GM18858 (cell line): ENCODE results near the gene SLC41A3.
"Not testable (repeated sequence)": the region's sequence is repeated elsewhere in the genome, so short reads cannot be mapped to it uniquely, and the experiment has no call there.

Experiments
- ATAC-seq: cut with Tn5 transposase; IDR thresholded peaks from one replicate; pipeline ENCODE4 v1.9.1; 2021; ENCODE audit not compliant: unreplicated experiment

Gene SLC41A3

DNA sequence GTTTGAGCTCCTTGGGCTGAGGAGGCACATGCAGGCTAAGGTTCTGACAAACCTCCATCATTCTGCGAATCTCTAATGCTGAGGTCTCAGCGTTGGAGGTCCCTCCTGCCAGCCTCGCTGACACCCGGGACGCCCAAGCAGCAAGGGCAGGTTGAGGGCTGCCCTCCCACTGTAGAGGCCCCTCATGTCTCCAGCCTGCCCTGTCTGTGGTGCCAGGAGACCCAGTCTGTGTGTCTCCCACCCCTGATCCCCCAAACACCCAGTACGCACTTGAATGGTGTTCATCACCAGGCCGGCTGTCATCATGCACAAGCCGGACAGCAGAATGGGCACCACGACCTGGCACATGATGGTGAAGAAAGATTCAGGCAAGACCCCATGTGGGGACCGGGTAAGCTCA is 27.8 kb downstream of the SLC41A3 start:
- ATAC-seq, result no peak

DNA sequence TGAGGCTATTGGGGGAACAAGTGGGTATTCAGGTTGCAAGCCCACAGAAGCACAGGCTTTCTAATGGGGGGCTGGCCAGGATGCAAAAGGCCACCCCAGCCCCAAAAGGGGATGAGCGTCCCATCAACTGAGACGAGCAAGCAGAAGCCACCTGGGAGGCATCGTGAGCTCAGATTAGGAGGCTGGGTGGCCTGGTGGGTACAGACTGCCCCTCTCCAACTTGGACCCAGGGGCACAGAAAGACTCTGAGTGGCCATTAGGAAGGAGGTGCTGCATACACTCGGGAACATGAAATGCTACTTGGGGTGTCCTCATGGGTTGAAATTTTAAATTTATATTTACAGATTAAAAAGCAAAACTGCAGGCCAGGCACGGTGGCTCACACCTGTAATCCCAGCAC is 29.1 kb downstream of the SLC41A3 start:
- ATAC-seq, result no peak

- ATAC-seq, result no peak
These were observed 29.9 kb downstream of the SLC41A3 start for GRCh38 chr3:126053949-126054569.

GRCh38 chr3:126053513-126053912 is 30.4 kb downstream of the SLC41A3 start:
- no peak for ATAC-seq

- peak; percentile 47 for ATAC-seq
These were observed 31.5 kb downstream of the SLC41A3 start for GRCh38 chr3:126052196-126053058.

- no peak for ATAC-seq
These were observed 32.2 kb downstream of the SLC41A3 start for GRCh38 chr3:126051741-126052140.

- no peak for ATAC-seq
These were observed 32.7 kb downstream of the SLC41A3 start for GRCh38 chr3:126051234-126051633.

- ATAC-seq, result no peak
These were observed 33.3 kb downstream of the SLC41A3 start for GRCh38 chr3:126050626-126051025.

DNA sequence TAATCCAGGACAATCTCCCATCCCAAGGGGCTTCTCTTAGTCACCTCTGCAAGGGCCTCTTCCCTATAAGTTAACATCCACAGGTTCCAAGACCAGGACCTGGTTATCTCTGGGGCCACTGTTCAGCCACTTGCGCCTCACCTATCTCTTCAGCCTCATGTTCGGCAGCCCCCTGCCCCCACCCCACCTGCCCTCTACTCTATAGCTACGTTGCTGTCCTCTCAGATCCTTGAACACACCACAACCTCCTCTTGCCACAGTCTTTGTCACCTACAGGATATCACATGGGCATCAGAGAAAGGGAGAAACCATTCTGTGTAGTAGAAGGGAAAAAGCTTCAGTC is 33.9 kb downstream of the SLC41A3 start:
- no peak for ATAC-seq

DNA sequence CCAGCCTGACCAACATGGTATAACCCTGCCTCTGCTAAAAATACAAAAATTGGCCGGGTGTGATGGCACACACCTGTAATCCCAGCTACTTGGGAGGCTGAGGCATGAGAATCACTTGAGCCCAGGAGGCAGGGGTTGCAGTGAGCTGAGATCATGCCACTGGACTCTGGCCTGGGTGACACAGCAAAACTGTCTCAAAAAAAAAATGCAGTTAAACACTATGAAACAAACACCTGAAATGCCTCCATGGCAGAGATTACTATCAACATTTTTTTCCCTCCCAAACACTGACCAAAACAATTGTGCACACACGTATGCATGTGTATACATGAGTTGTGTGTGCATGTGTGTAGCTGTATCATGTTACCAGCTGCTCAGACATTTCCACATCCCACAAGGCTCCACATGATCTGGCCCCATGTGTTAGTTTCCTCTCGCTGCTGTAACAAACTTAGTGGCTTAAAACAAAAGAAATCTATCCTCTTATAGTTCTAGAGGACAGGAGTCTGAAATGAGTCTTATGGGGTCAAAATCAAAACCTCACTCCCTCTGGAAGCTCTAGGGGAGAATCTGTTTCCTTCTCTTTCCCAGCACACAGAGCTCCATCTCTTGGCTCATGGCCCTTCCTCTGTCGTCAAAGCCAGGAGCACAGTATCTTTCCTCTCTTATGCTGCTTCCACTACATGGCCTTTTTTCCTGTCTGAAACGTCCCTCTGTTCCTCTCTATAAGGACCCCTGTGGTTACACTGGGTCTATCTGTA is 34.5 kb downstream of the SLC41A3 start:
- ATAC-seq, result no peak

GRCh38 chr3:126040386-126040785 is 43.5 kb downstream of the SLC41A3 start:
- no peak for ATAC-seq

GRCh38 chr3:126039870-126040269 is 44.1 kb downstream of the SLC41A3 start:
- ATAC-seq, result no peak

DNA sequence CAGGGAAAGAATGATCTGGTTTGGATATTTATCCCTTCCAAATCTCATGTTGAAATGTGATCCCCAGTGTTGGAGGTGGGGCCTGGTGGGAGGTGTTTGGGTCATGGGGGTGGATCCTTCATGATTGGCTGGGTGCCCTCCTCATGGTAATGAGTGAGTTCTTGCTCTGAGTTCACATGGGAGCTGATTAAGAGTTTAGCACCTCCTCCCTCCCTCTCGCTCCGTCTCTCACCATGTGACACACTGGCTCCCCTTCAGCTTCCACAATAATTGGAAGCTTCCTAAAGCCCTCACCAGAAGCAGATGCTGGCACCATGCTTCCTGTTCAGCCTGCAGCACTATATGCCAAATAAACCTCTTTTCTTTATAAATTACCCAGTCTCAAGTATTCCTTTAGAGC is 45.1 kb downstream of the SLC41A3 start:
- ATAC-seq, result not testable (repeated sequence)

- ATAC-seq, result no peak
These were observed 47.8 kb downstream of the SLC41A3 start for GRCh38 chr3:126036056-126036549.

DNA sequence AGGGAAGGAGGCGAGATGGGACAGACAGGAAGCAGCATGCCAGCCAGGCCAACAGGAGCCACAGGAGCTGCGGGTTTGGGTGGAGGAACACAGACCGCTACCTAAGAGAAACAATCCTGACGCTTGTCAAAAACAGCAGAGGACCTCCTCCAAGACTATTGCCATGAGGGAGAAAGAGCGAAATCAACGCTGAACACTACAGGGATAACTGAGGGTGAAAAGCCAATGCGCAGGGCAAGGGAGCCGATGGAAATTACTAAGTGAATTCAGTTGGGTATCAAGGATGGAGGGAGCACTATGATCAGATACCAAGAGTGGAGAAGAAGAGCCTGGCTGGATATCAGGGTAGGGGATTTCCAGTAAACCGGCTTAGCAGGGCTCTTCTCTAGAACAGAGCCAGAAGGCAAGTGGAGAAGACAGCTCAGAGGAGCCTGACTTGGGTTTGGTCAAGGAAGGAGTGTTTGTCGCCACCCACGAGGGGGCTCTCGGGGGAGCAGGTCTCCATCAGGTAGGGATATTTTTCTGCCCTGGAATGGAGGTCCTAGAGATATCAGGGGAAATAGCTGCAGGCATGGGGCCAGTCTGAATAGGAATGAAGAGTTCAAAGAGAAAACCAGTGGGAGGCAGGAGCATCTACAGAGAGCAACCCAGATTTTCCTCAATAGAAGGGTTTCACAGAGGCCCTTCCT is 48.4 kb downstream of the SLC41A3 start:
- no peak for ATAC-seq

DNA sequence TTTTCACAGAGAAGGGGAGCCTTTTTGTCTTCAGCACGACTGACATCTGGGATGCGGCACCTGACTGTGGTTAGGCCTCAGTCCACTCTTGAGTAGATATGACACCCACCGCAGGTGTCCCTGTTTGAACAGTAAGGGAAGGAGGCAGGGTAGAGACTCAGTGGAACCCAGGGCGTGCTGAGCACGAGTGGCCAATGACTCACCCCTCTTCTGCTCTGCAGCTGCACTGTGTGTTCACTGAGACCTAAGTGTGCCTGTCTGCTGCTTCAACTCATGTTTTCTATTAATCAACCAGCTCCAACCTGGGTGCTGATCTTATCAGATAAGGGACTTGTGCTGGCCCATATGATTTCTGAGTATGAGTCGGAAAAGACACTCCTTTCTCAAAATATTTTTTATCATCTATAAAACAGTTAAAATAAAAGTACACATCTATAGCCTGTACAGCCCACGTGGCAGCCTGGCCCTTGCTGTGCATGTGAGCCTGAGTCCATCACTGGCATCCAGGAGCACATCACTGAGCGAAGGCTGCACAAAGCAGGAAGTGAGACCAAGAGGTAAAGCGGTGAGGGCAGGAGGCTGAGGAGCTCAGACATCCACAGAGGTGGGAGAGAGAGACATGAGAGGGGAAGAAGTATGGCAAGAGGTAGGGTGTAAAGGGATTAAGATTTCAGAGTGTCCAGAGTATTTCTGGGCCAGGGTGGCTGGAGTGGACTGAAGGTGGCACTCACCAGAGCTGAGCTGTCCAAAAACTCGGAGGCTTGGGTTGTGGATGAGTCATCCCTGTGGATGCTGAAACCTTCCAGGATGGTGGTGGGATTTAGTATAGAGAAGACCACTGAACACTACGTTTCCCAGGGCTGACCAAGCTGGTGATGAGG is 49.2 kb downstream of the SLC41A3 start:
- ATAC-seq, result no peak

DNA sequence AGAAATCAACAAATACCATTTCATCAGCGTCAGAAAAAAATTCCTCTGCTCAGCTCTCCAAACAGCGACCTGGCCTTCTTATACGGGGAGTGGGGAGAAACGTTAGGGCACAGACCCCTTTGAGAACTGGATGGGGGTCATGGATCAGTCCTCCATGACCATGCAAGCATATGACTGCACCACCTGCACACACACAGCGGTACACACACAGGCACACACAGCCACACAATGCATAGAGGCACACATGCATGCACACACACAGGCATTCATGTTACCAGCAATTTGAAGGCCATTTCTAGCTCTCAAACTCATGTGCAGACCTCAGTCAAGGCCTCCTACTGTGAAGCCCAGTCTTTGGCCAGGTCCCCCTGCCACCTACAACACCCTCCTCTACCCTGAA is 50.2 kb downstream of the SLC41A3 start:
- no peak for ATAC-seq

DNA sequence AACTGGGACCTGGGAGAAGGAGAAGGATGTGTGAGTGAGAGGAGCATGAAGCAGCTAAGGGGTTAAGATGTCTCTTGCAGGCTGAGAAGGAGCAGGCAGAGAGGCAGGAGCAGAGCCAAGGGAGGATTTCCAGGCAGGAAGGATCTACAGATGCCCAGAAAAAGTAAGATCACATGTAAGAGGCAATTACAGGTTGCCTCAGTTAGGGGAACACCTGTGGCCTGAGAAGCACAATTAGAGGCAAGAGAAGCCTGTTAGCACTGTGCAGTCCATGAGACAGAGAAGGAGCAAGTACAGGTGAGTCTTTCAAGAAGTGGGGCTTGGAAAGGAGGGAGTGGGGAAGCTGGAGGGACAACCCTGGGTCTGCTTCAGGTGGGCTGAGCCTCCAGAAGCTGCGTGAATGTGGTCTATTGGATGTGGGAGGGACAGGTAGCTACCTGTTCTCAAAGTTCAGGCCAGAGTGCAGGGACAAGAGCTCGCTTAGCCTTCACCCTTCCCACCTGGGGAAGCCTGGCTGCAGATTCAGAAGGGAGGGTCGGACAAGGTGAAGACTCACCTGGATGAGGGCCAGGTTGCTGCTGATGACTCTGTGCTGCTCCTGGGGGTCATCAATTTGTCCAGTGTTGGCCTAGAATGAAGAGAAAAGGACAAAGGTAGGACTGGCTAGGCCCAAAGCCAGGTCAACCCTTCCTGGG is 50.7 kb downstream of the SLC41A3 start:
- ATAC-seq, result no peak

DNA sequence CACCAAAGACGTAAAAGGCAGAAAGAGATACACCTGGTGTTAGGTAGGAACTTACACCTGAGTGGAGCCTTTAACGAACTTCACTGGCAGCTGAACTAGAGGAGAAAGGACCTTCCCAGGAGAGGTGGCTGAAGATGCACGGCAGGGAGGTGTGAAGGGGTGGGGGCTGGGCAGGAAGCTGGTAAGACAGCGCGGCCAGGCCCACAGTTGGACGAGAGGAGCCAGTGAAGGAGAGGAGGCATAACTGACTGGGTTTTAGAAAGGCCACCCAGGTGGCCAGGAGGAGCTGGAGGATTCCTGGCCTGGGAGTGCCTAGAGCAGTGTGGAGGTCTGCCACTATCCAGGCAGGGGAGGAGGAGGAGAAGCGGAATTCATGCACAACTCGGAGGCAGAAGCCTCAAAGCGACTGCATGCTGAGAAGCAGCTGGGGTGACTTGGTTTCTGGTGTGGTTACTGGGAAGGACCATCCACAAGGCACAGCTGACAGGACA is 51.9 kb downstream of the SLC41A3 start:
- ATAC-seq, result no peak
